Osteocyte (in vitro differentiated cells): Measurements from ENCODE around the gene CAMK2D. TPM values are rescaled to one million over a fixed set of nuclear protein-coding genes. Genes with fewer than 3 reads are reported as not detected.
"Not testable (repeated sequence)": the region's sequence is repeated elsewhere in the genome, so short reads cannot be mapped to it uniquely, and the experiment has no call there.

Experiments used
- DNase-seq: peaks from one replicate; pipeline ENCODE4 v3.0.0; 2021; ENCODE audit warnings: mixed read lengths; ENCODE audit not compliant: unreplicated experiment; ENCODE audit errors: extremely low spot score
- H3K27ac Mint-ChIP-seq: one replicate; pipeline ENCODE4 v1.8.0; 2021; ENCODE audit warnings: mild to moderate bottlenecking, mixed read lengths; ENCODE audit not compliant: unreplicated experiment
- H3K27me3 Mint-ChIP-seq: one replicate; pipeline ENCODE4 v1.8.0; 2021; ENCODE audit warnings: mixed read lengths; ENCODE audit not compliant: unreplicated experiment
- H3K36me3 Mint-ChIP-seq: one replicate; pipeline ENCODE4 v1.8.0; 2021; ENCODE audit warnings: mixed read lengths; ENCODE audit not compliant: unreplicated experiment
- H3K4me1 Mint-ChIP-seq: one replicate; pipeline ENCODE4 v1.8.0; 2021; ENCODE audit warnings: mixed read lengths; ENCODE audit not compliant: unreplicated experiment
- H3K4me3 Mint-ChIP-seq: one replicate; pipeline ENCODE4 v1.8.0; 2021; ENCODE audit warnings: mild to moderate bottlenecking, moderate library complexity, mixed read lengths; ENCODE audit not compliant: unreplicated experiment
- H3K9me3 Mint-ChIP-seq: one replicate; pipeline ENCODE4 v1.8.0; 2021; ENCODE audit warnings: mixed read lengths; ENCODE audit not compliant: unreplicated experiment
- total RNA-seq: library from RNA; stranded (reverse); gene quantifications from 2 replicates; pipeline ENCODE4 v1.2.1, GENCODE V29; 2021
- TF ChIP-seq, protein P1 (sequence below): fragments of 200-600 bp; sonication (generic); IDR thresholded peaks from 2 replicates; pipeline ENCODE4 v1.5.0; 2021; ENCODE audit warnings: antibody characterized with exemption, mild to moderate bottlenecking, moderate library complexity

The CAMK2D gene
- total RNA-seq, 1 donor from 2014 or later = 84.3 TPM

DNA sequence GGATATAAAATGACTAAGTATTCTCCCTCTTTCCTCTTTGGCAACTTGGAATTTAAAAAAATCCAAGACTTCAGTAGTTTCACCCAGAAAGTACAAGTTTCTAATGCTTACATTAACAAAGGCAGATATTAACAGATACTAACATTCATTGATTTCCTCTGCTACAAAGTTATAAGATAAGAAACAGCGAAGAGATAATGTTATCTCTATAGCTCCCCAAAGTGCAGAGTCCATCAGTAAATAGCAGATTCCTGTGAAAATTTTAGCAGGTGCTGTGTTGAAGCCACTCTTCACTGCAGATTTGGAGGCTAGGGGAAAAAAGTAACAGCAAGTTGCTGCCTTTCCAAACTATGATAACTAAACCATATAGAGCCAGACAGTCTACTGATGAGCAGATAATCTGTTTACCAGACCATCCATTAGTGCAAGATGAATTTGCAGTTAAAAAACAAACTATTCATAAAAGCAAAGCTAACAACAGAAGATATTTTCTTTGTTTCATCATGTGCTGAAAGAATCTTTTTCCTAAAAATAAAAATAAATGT is 3.3 kb upstream of the CAMK2D start:
- no peaks in the 10 kb centered on the region for H3K36me3 Mint-ChIP-seq
- no peak overlapping the region for H3K4me3 Mint-ChIP-seq
- H3K4me1 Mint-ChIP-seq = peaks cover 9% of the 10 kb centered on the region
- DNase-seq = no peak
- TF ChIP-seq, protein P1, sequence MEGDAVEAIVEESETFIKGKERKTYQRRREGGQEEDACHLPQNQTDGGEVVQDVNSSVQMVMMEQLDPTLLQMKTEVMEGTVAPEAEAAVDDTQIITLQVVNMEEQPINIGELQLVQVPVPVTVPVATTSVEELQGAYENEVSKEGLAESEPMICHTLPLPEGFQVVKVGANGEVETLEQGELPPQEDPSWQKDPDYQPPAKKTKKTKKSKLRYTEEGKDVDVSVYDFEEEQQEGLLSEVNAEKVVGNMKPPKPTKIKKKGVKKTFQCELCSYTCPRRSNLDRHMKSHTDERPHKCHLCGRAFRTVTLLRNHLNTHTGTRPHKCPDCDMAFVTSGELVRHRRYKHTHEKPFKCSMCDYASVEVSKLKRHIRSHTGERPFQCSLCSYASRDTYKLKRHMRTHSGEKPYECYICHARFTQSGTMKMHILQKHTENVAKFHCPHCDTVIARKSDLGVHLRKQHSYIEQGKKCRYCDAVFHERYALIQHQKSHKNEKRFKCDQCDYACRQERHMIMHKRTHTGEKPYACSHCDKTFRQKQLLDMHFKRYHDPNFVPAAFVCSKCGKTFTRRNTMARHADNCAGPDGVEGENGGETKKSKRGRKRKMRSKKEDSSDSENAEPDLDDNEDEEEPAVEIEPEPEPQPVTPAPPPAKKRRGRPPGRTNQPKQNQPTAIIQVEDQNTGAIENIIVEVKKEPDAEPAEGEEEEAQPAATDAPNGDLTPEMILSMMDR = no peak
- no peaks in the 10 kb centered on the region for H3K9me3 Mint-ChIP-seq
- no peak overlapping the region for H3K27ac Mint-ChIP-seq
- no peaks in the 10 kb centered on the region for H3K27me3 Mint-ChIP-seq

DNA sequence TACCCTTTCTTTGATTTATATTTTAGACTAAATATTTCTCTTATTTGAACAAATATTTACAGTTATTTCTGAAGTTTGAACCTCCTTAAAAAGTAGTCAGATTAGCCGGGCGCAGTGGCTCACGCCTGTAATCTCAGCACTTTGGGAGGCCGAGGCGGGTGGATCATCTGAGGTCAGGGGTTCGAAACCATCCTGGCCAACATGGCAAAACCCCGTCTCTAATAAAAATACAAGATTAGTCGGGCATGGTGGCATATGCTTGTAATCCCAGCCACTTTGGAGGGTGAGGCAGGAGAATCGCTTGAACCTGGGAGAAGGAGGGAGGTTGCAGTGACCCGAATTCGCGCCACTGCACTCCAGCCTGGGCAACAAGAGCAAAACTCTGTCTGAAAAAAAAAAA is 2.4 kb upstream of the CAMK2D start:
- not testable (repeated sequence) for H3K4me3 Mint-ChIP-seq, H3K4me1 Mint-ChIP-seq, H3K27me3 Mint-ChIP-seq, H3K9me3 Mint-ChIP-seq, H3K36me3 Mint-ChIP-seq, DNase-seq
- peak overlapping the region; percentile 36 for H3K27ac Mint-ChIP-seq

DNA sequence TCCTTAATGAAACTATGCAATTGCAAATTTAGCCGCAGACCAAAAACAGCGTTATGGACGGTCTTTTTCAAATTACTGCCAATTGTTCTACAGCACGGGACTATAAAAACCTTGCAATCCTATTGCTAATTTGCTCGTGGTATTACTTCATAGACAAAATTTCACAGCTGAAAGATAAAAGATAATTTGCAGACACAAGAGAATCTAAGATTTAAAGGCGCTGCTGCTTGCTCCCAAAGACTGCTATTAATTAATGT is 1.4 kb upstream of the CAMK2D start:
- H3K27ac Mint-ChIP-seq = peak overlapping the region; percentile 99
- TF ChIP-seq, protein P1 = no peak
- no peaks in the 10 kb centered on the region for H3K27me3 Mint-ChIP-seq
- H3K9me3 Mint-ChIP-seq = no peaks in the 10 kb centered on the region
- H3K4me1 Mint-ChIP-seq = peaks cover 20% of the 10 kb centered on the region
- no peaks in the 10 kb centered on the region for H3K36me3 Mint-ChIP-seq
- H3K4me3 Mint-ChIP-seq = peak overlapping the region; percentile 95
- no peak for DNase-seq

DNA sequence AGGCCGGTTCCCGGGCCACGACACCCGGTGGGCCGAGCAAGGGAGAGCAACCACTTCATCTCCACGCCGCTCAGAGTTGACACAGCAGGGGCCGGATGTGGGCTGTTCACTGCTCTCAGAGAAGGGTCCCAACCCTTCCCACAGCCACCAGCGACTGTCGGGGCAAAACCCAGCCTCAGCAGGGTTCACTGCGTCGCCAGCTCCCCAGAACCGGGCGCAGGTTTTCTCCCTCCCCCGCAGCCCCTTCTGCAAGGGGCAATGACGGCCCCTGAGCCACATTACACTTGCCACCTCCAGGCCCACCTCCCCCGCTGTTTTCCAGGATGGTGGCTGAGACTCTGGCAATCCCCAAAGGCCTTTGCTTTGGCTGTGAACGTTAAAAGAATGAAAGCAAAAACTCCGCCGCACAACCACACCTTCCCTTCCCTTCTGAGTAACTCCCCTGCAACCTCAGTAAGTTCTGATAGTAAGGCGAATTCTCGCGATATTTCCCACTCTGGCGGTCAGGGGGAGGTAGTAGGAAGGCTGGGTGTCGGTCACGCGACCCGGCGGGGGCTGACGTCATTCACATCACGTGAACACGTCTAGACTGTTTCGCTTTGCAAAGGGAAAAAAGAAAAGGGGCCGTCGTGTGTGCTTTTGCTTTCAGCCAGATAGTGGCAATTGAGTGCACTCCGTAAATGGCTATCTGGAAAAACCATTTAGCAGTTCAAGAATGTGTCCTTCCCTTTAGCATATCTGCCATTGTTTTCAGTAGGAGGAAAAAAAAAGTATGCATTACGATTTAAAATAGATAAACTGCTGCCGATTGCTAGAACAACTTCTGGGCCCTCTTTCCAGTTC is 869 bp upstream of the CAMK2D start:
- Mint-ChIP-seq H3K4me3 (peak overlapping the region; percentile 95), H3K4me1 (peaks cover 25% of the 10 kb centered on the region), H3K27me3 (no peaks in the 10 kb centered on the region), H3K27ac (peak overlapping the region; percentile 99), H3K36me3 (peaks cover 2% of the 10 kb centered on the region), H3K9me3 (no peaks in the 10 kb centered on the region)
- peak; percentile 99 for DNase-seq
- TF ChIP-seq, protein P1 = no peak

DNA sequence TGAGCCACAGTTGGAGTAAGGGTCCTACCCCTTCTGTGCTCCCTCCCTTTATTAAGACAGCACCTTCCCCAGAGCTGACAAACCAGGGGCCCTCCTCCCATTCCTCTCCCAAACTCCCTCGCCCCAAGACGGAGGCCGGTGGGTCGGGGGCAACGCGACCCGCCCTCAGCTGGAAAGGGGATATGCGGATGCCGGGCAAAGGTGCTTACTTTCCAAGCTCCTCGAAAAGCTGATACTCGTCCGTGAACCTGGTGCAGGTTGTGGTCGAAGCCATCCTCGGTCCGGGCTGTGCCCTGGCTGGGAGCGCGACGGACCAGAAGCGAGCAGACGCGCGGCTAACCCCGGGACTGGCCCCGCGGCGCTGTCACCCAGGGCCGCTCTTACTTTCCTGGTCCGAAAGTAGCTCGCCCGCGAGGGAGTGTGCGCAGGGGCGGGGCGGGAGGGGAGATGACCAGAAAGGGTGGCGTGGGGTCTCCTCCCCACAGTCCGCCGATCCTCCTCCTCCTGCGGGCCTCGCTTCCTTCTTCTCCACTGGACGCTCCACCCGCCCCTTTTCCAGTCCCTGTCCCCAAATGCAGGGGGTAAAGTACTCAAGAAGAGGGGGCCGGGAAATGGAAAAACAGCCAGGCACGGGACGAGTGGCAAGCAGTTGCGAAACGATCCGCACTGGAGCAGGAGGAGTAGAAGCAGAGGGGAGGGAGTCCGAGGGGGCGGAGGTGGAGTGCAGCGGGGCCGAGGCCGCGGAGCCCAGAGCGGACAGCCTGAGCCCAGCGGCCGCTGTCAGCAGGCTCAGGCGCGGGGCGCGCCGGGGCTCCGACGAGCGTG is 531 bp downstream of the CAMK2D start:
- peak overlapping the region; percentile 95 for H3K4me3 Mint-ChIP-seq
- TF ChIP-seq, protein P1 = no peak
- peaks cover 2% of the 10 kb centered on the region for H3K36me3 Mint-ChIP-seq
- peak; percentile 87 for DNase-seq
- no peaks in the 10 kb centered on the region for H3K9me3 Mint-ChIP-seq
- peaks cover 39% of the 10 kb centered on the region for H3K4me1 Mint-ChIP-seq
- H3K27me3 Mint-ChIP-seq = no peaks in the 10 kb centered on the region
- peak overlapping the region; percentile 93 for H3K27ac Mint-ChIP-seq
